PC-3 (cell line): ENCODE data around the gene ALG1.
"Not testable (repeated sequence)": the region's sequence is repeated elsewhere in the genome, so short reads cannot be mapped to it uniquely, and the experiment has no call there.

ENCODE experiments used
- CTCF ChIP-seq: fragments of 300-600 bp; sonication (generic); conservative IDR thresholded peaks from 2 replicates; pipeline ENCODE4 v1.5.1; 2017; ENCODE audit warnings: antibody characterized with exemption, low read depth, mild to moderate bottlenecking, low read length
- EZH2 ChIP-seq: fragments of 300-600 bp; sonication (generic); IDR thresholded peaks from one replicate; pipeline ENCODE4 v1.6.1; 2017; ENCODE audit warnings: antibody characterized with exemption, mild to moderate bottlenecking, low read length; ENCODE audit not compliant: unreplicated experiment

DNA sequence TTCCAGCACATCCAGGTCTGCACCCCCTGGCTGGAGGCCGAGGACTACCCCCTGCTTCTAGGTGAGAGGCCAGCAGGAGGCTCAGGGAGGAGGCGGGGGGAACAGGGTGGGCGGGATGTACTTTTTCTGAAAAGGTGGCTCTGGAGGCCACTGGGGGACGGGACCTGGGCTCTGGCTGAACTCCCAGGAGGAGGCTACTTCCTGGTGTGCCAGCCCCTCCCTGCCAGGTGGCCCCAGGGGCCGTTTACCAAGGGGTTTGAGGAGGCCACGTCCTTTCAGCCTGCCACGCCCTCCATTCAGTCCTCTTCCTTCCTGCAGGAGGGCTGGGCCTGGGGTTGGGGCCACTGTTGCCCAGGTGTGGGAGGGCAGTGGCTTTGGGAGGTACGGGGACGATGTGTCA is 9.4 kb downstream of the ALG1 start:
- not testable (repeated sequence) for TF ChIP-seq CTCF, EZH2
